ENCODE results near the gene RASGRP4.

The RASGRP4 gene

GRCh38 chr19:38388349-38389100, 37.5 kb downstream of the RASGRP4 start, which contains the start of gene SPRED3:
SPRED3 (plus strand) TSS chr19:38388697; CDS start chr19:38390303, 1,606 bp downstream.
- H3K9me3 ChIP-seq: no peaks in the 10 kb centered on the region
- peak within 1 kb of the TSS; percentile 52 to 66 for H3K4me3 ChIP-seq (ENCODE audit: low read depth in 1 of 2, low read length in 1 of 2)
- H3K27me3 ChIP-seq: peaks cover 89% of the 10 kb centered on the region
- TF ChIP-seq, protein P1, sequence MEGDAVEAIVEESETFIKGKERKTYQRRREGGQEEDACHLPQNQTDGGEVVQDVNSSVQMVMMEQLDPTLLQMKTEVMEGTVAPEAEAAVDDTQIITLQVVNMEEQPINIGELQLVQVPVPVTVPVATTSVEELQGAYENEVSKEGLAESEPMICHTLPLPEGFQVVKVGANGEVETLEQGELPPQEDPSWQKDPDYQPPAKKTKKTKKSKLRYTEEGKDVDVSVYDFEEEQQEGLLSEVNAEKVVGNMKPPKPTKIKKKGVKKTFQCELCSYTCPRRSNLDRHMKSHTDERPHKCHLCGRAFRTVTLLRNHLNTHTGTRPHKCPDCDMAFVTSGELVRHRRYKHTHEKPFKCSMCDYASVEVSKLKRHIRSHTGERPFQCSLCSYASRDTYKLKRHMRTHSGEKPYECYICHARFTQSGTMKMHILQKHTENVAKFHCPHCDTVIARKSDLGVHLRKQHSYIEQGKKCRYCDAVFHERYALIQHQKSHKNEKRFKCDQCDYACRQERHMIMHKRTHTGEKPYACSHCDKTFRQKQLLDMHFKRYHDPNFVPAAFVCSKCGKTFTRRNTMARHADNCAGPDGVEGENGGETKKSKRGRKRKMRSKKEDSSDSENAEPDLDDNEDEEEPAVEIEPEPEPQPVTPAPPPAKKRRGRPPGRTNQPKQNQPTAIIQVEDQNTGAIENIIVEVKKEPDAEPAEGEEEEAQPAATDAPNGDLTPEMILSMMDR (IDR thresholded peaks at IDR 0.05): no peak
- H3K36me3 ChIP-seq: peaks cover 20% of the 10 kb centered on the region
- peak within 1 kb of the TSS; percentile 59 for H3K27ac ChIP-seq
- H3K4me1 ChIP-seq (ENCODE audit: control insufficient read depth in 1 of 2, insufficient read depth in 1 of 2, low read depth in 1 of 2, low read length in 1 of 2): peaks cover 24 to 26% of the 10 kb centered on the region in 2 experiments

GRCh38 chr19:38387550-38388348, 38.3 kb downstream of the RASGRP4 start, which contains the start of gene GGN:
GGN (minus strand) TSS chr19:38388034; CDS start chr19:38387261, 773 bp downstream.
- no peaks in the 10 kb centered on the region for H3K9me3 ChIP-seq
- peaks cover 81% of the 10 kb centered on the region for H3K27me3 ChIP-seq
- TF ChIP-seq, protein P1 (IDR thresholded peaks at IDR 0.05): no peak
- peaks cover 24 to 26% of the 10 kb centered on the region in 2 experiments for H3K4me1 ChIP-seq (ENCODE audit: control insufficient read depth in 1 of 2, insufficient read depth in 1 of 2, low read depth in 1 of 2, low read length in 1 of 2)
- peak within 1 kb of the TSS; percentile 52 to 66 for H3K4me3 ChIP-seq (ENCODE audit: low read depth in 1 of 2, low read length in 1 of 2)
- peak within 1 kb of the TSS; percentile 59 for H3K27ac ChIP-seq
- H3K36me3 ChIP-seq: peaks cover 28% of the 10 kb centered on the region

DNA sequence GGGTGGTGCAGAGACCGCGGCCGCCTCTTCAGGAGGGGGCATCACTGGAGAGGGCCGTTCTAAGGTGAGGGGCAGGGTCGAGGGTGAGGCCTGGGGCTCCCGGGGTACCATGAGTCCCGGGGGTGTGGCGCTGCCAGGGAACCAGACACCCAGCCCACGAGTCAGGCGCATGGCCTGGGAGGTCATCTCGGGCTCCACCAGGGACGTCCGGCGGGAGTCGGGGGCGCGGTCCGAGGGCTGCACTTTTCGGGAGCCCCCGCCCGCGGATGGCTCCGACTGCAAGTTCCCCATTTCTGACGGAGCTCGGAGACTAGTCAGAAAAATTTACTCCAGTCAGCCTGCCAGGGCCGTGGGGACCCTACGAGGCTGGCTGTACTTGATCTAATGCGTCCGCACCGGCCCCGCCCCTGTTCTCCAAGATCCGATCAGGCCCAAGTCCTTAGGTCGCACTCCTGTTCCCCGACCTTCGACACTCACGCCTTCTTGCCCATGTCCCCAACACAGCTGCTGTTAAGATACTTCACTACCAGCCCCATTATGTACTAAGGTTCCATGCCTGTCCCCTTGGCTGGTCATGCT, 39.0 kb downstream of the RASGRP4 start:
- H3K4me1 ChIP-seq (ENCODE audit: control insufficient read depth in 1 of 2, insufficient read depth in 1 of 2, low read depth in 1 of 2, low read length in 1 of 2): peaks cover 24 to 26% of the 10 kb centered on the region in 2 experiments

GRCh38 chr19:38386300-38386970, 39.6 kb downstream of the RASGRP4 start:
- TF ChIP-seq, protein P1 (IDR thresholded peaks at IDR 0.05): no peak
- Histone ChIP-seq H3K27me3 (peaks cover 68% of the 10 kb centered on the region), H3K27ac (no peak overlapping the region), H3K9me3 (no peaks in the 10 kb centered on the region), H3K4me1 (ENCODE audit: control insufficient read depth in 1 of 2, insufficient read depth in 1 of 2, low read depth in 1 of 2, low read length in 1 of 2) (peaks cover 24 to 26% of the 10 kb centered on the region in 2 experiments), H3K36me3 (peaks cover 41% of the 10 kb centered on the region), H3K4me3 (ENCODE audit: low read depth in 1 of 2, low read length in 1 of 2) (peak overlapping the region; percentile 52 to 66)

More for the DNA sequence above, 39.0 kb downstream of the RASGRP4 start:
- Histone ChIP-seq H3K27me3 (peaks cover 74% of the 10 kb centered on the region), H3K9me3 (no peaks in the 10 kb centered on the region), H3K4me3 (ENCODE audit: low read depth in 1 of 2, low read length in 1 of 2) (peak overlapping the region; percentile 52 to 66), H3K36me3 (peaks cover 35% of the 10 kb centered on the region), H3K27ac (peak overlapping the region; percentile 59)
- TF ChIP-seq, protein P1 (IDR thresholded peaks at IDR 0.05): no peak

GRCh38 chr19:38385804-38386257, 40.2 kb downstream of the RASGRP4 start:
- TF ChIP-seq, protein P1 (IDR thresholded peaks at IDR 0.05): no peak
- H3K4me1 ChIP-seq (ENCODE audit: control insufficient read depth in 1 of 2, insufficient read depth in 1 of 2, low read depth in 1 of 2, low read length in 1 of 2): peaks cover 24 to 26% of the 10 kb centered on the region in 2 experiments
- H3K36me3 ChIP-seq: peaks cover 47% of the 10 kb centered on the region
- H3K9me3 ChIP-seq: no peaks in the 10 kb centered on the region
- H3K27ac ChIP-seq: no peak overlapping the region
- H3K27me3 ChIP-seq: peaks cover 62% of the 10 kb centered on the region
- no peak overlapping the region for H3K4me3 ChIP-seq (ENCODE audit: low read depth in 1 of 2, low read length in 1 of 2)

Measured in neutrophil (primary cell).